ENCODE measurements around the gene NRXN3. TPM values are rescaled to one million over a fixed set of nuclear protein-coding genes. Genes with fewer than 3 reads are reported as not detected.

The NRXN3 gene
- total RNA-seq, 1 experiment from 2014 or later, result not detected

GRCh38 chr14:79274641-79275291 is 1104.6 kb downstream of the NRXN3 start:
- Histone ChIP-seq H2AFZ (ENCODE audit: low read depth, low read length, poor library complexity, severe bottlenecking) (no peak overlapping the region), H3K4me3 (replicated peaks in 1 of 2; ENCODE audit: low read depth in 1 of 2, low read length in 2 of 2) (no peak overlapping the region), H3K4me1 (ENCODE audit: control insufficient read depth in 1 of 2, insufficient read depth in 2 of 2, low read length in 2 of 2) (no peaks in the 10 kb centered on the region), H3K9me3 (ENCODE audit: control insufficient read depth in 1 of 2, insufficient read depth in 1 of 2, low read depth in 1 of 2, low read length in 2 of 2) (peaks cover 3 to 9% of the 10 kb centered on the region in 2 experiments; a peak in 2 of 4 replicates), H3K36me3 (ENCODE audit: control insufficient read depth in 1 of 2, insufficient read depth in 2 of 2, low read length in 2 of 2) (no peaks in the 10 kb centered on the region), H3K9ac (ENCODE audit: low read length) (no peak overlapping the region), H3K79me2 (ENCODE audit: insufficient read depth, low read length) (no peaks in the 10 kb centered on the region), H3K27ac (ENCODE audit: low read depth, low read length) (no peak overlapping the region), H3K9me2 (ENCODE audit: insufficient read depth) (no peaks in the 10 kb centered on the region), H3K27me3 (ENCODE audit: insufficient read depth, low read length) (no peaks in the 10 kb centered on the region), H4K20me1 (ENCODE audit: insufficient read depth) (no peaks in the 10 kb centered on the region), H3K4me2 (ENCODE audit: low read length) (no peak overlapping the region)
- ChIA-PET POLR2A (no interaction called here), RAD21 (ENCODE audit: low non-redundant PET in 1 of 2, low total read pairs in 2 of 2, uncharacterized antibody in 2 of 2, unreplicated experiment in 2 of 2) (no interaction called here), CTCF (no interaction called here)
- DNase-seq (ENCODE audit: low read depth, low spot score) (no peak), ATAC-seq (no peak)
- BruUV-seq (replicated peaks), result no TSS peak
- intact Hi-C loops (cut with micrococcal nuclease), result no loop called here
- TF ChIP-seq SRF (IDR thresholded peaks at IDR 0.05; ENCODE audit: low read depth) (no peak), POLR2AphosphoS5 (IDR thresholded peaks at IDR 0.05; ENCODE audit: low read depth, low read length) (no peak), POLR2A (IDR thresholded peaks at IDR 0.05; ENCODE audit: borderline replicate concordance, extremely low read depth, insufficient read depth, insufficient read length) (no peak), CTCF (IDR thresholded peaks at IDR 0.05 in 2 of 3, conservative IDR thresholded peaks at IDR 0.05 in 1 of 3; ENCODE audit: borderline replicate concordance in 1 of 3, insufficient read depth in 1 of 3, low read depth in 2 of 3, low read length in 2 of 3) (no peak), SIN3A (IDR thresholded peaks at IDR 0.05; ENCODE audit: low read depth) (no peak), ZNF274 (IDR thresholded peaks at IDR 0.05; ENCODE audit: low read depth, low read length) (no peak), CBX3 (IDR thresholded peaks at IDR 0.05; ENCODE audit: low read depth) (no peak), ZBTB33 (IDR thresholded peaks at IDR 0.05; ENCODE audit: extremely low read depth, insufficient replicate concordance, low read length) (no peak), EZH2 (IDR thresholded peaks at IDR 0.05) (no peak), SP1 (IDR thresholded peaks at IDR 0.05; ENCODE audit: low read depth) (no peak), TCF7L2 (IDR thresholded peaks at IDR 0.05; ENCODE audit: borderline replicate concordance, extremely low read depth, insufficient read depth, insufficient read length) (no peak), EGR1 (IDR thresholded peaks at IDR 0.05; ENCODE audit: low read depth) (no peak), EZH2phosphoT487 (IDR thresholded peaks at IDR 0.05; ENCODE audit: borderline replicate concordance) (no peak), RAD21 (IDR thresholded peaks at IDR 0.05; ENCODE audit: low read depth) (no peak), ZFX (IDR thresholded peaks at IDR 0.05) (no peak)

Data from HCT116 (cell line).